Bronchial epithelial cell (primary cell): ENCODE data around the gene TENM3. TPM values are rescaled to one million over a fixed set of nuclear protein-coding genes. Genes with fewer than 3 reads are reported as not detected.

ENCODE experiments used
- DNase-seq: peaks from one replicate; pipeline ENCODE4 v3.0.0-alpha.2; 2010; ENCODE audit warnings: low read depth
- FAIRE-seq: peaks from 2 replicates; lab custom pipeline; 2011; peaks lifted over from hg19 to GRCh38; lab: Jason Lieb, UNC
- H3K27me3 ChIP-seq: 2 replicates; pipeline ENCODE4 v1.5.1; 2011; ENCODE audit warnings: low read length; ENCODE audit not compliant: control insufficient read depth, insufficient read depth
- H3K36me3 ChIP-seq: 2 replicates; pipeline ENCODE4 v1.5.1; 2011; ENCODE audit warnings: low read length; ENCODE audit not compliant: control insufficient read depth, insufficient read depth
- H3K4me3 ChIP-seq: 2 replicates; pipeline ENCODE4 v1.5.1; 2011; ENCODE audit warnings: mild to moderate bottlenecking, low read depth, low read length, control low read depth
- CTCF ChIP-seq: IDR thresholded peaks from 2 replicates; pipeline ENCODE4 v1.5.1; 2011; ENCODE audit warnings: mild to moderate bottlenecking, moderate library complexity, low read length, control low read depth, inconsistent platforms; ENCODE audit not compliant: insufficient read depth, severe bottlenecking
- total RNA-seq: library from RNA; depleted of rRNA; stranded (reverse); fragments of >200 nt; gene quantifications from 2 replicates; pipeline ENCODE4 v1.2.1, GENCODE V29; 2014

TENM3 gene
- total RNA-seq, 1 donor from 2014 or later: 1.3 TPM

GRCh38 chr4:182574706-182575105 lies 331.5 kb downstream of the TENM3 start:
- H3K27me3 ChIP-seq: no peaks in the 10 kb centered on the region
- H3K4me3 ChIP-seq: no peak overlapping the region
- no peaks in the 10 kb centered on the region for H3K36me3 ChIP-seq
- FAIRE-seq (no peak), DNase-seq (no peak)
- TF ChIP-seq CTCF: no peak

GRCh38 chr4:182575225-182575624 lies 332.0 kb downstream of the TENM3 start:
- no peak for TF ChIP-seq CTCF
- Histone ChIP-seq H3K4me3 (no peak overlapping the region), H3K36me3 (no peaks in the 10 kb centered on the region), H3K27me3 (no peaks in the 10 kb centered on the region)
- FAIRE-seq (no peak), DNase-seq (no peak)

GRCh38 chr4:182576601-182577289 lies 333.5 kb downstream of the TENM3 start:
- no peaks in the 10 kb centered on the region for H3K36me3 ChIP-seq
- DNase-seq (no peak), FAIRE-seq (no peak)
- H3K27me3 ChIP-seq: no peaks in the 10 kb centered on the region
- H3K4me3 ChIP-seq: no peak overlapping the region
- TF ChIP-seq CTCF: no peak

GRCh38 chr4:182577411-182577810 lies 334.2 kb downstream of the TENM3 start:
- DNase-seq (no peak), FAIRE-seq (no peak)
- Histone ChIP-seq H3K36me3 (no peaks in the 10 kb centered on the region), H3K27me3 (no peaks in the 10 kb centered on the region), H3K4me3 (no peak overlapping the region)
- no peak for TF ChIP-seq CTCF

- FAIRE-seq: peak; percentile 90
- Histone ChIP-seq H3K36me3 (no peaks in the 10 kb centered on the region), H3K27me3 (no peaks in the 10 kb centered on the region), H3K4me3 (no peak overlapping the region)
- peak; percentile 90 for DNase-seq
- no peak for TF ChIP-seq CTCF
Measured at GRCh38 chr4:182578402-182578801, 335.2 kb downstream of the TENM3 start.

GRCh38 chr4:182582245-182582644 lies 339.0 kb downstream of the TENM3 start:
- Histone ChIP-seq H3K4me3 (no peak overlapping the region), H3K27me3 (no peaks in the 10 kb centered on the region), H3K36me3 (no peaks in the 10 kb centered on the region)
- FAIRE-seq: no peak
- DNase-seq: peak; percentile 81
- TF ChIP-seq CTCF: no peak
